DMS53 (cell line): ENCODE data around the gene ABLIM3.

Experiments used
- DNase-seq: peaks from one replicate; lab custom pipeline; 2025; lab: John Stamatoyannopoulos, UW

The ABLIM3 gene

DNA sequence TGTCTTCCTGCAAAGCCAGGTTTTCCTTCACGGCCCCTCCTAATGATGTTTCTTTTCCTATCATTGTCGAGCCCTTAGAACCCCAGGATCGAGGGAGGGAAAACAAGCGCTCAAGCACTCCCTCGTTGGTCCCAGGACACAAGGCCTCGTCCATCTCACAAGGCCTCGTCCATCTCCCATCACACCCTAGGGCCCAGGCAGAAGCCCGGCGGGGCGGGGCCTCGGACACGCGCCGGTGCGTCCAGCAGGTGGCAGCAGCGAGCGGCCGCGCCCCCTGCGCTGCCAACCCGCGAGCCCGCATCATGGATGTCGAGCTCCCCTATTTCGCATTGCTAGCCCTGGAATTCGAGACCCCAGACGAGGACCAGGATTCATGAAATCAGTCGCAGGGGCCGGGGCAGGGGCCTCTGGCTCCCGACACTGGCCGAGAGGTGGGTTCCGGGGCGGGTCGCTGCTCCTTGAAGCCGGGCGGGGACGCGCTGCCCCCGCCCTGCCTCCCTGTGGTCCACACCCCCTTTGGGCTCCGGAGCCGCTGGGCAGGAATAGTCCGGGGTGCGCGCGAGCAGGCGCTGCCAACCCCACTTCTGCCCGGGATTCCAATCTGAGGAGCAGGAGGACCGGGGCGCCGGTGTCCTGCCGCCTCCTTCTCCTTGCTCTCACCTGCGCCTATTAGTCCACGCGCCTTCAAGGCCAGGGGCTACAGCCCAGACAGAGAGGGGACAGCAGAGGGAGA is at the start of gene ABLIM3:
Gene ABLIM3 (plus strand): TSS at position 270 of the 733 bp plus-strand sequence. CDS start 603 bp downstream, outside the sequence.
- peak; percentile 79 for DNase-seq

DNA sequence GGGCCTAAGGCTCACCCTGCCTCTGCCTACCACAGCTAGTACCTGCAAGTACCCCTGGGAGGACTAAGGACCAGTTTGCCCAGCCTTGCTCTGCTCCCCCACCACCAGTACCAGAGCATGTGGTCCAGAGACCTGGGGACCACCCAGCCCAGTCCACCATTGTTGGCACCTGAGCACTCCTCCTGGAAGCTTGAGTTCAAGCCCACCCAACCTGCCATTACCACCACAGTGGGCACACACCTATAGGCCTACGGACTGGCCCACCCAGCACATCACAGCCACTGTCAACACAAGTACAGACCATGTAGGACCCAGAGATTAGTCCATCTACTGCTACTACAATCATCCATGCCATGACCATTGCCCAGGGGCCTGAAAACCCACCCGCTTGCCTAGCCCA is 47.7 kb upstream of the ABLIM3 start:
- DNase-seq: no peak

DNA sequence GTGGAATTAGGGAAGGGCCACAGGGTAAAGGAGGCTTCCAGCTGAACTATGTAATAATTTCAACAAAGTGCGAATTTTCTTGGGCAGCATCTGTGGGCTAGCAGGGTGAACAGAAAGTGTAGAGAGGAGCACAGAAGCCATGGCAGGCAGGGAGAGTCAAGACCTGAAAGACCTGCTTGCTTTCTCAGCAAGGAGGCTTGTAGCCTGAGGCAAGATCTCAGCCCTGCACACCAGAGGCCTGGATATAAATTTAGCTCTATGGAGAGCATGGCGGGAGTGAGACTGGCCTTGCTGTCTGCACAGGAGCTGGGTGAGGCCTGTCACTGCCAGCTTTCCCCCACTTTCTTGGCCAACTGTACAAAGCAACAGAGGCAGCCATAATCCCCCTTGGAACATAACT is 46.3 kb upstream of the ABLIM3 start:
- DNase-seq: no peak

GRCh38 chr5:149099920-149100319 is 41.4 kb upstream of the ABLIM3 start:
- no peak for DNase-seq

- DNase-seq: no peak
Measured at GRCh38 chr5:149100331-149100730, 41.0 kb upstream of the ABLIM3 start.

DNA sequence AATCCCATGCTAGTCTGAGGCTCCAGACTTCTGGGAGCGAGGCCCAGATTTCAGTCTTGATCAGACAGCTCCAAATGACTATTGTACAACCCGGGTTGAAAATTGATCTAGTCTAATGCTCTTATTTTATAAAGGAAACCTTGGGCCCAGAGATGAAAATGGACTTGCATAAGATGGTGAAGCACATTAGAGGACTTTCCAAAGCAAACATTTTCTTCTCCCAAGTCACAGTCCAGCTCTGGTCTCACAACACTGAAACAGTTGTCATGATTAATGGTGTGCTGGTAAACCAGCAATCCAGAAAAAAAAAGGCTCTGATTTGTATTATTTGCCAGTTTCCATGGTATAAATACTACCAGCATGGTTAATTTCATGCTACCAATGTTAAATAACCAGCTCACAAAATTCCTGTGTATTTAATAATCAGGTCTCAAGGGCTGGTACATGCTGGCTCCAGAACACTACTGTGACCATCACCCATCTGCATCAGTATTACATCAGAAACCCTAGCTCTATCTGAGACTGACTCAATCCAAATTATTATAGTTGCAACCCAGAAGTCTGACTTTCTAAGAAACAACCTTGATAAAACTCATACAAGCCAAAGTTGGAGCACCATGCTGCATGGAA is 32.5 kb upstream of the ABLIM3 start:
- no peak for DNase-seq

DNA sequence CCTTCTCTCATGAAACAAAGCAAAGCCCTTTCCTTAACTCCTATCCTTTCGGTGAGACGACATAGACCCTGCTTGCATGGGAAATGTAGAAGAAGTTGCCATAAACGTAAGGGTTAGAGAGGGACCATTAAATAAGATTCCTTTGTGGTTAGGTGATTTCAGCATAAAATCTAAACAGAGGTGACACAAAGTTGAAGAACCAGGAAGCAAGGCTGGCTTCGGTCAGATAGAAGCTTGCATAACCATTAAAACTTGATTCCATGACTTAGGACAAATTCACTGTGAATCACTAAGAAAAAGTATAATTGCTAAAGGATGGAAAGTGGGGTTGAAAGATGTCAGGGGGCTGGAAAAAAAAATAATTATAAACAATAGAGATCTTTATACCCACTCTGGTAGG is 30.9 kb upstream of the ABLIM3 start:
- DNase-seq: no peak

DNA sequence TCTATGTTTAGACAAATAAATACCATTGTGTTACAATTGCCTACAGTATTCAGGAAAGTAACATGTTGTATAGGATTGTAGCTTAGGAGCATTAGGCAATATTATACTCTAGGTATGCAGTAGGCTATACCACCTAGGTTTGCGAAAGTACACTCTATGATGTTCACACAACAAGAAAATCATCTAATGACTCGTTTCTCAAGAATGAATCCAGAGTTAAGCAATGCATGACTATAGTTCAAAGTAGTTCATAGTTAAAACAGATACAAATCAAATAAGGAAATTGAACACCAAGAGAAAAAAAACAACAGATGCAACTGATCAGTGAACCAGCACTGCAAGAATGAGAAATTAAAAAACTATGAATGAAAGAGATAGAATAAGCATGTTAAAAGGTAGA is 27.6 kb upstream of the ABLIM3 start:
- peak; percentile 7 for DNase-seq

DNA sequence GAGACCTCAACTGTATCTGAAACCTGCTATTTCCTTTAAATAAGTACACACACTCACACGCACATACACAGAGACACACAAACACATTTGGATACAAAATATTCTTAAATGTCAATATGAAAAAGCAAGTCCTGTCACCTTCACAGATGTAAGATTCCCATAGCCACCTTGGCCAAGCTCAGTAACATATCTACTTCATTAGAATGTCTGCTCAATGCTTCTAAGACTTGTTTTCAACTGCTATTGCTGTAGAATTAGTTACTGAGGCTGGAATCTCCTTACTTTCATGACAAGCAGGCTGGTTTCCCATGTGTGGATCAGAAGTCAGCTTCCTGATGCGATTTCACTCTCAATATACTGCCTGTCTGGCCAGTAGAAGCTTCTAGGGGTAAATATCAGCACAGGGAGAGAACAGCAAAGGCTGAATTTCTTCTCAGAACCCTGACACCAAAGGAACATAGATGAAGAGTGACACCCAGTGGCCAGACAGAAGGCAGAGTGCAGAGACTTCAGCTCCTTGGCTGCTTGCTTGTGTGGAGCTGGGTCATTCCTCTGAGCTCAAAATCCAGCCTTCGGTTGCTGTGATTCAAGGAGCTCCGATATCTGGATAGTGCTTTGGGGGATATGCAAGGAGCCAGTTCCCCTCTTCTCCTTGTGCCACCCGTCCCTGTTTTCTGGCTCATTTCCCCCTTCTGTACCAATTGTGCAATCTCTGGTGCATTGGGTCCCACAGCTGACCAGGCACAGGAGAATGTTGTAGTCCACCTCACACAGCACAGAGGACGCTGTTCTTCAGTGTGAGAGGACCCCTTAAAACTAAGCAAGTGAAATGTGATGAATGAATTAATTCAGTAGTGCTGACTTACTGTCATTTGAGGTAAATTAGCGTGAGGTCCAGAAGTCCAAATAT is 26.6 kb upstream of the ABLIM3 start:
- DNase-seq: peak; percentile 82

DNA sequence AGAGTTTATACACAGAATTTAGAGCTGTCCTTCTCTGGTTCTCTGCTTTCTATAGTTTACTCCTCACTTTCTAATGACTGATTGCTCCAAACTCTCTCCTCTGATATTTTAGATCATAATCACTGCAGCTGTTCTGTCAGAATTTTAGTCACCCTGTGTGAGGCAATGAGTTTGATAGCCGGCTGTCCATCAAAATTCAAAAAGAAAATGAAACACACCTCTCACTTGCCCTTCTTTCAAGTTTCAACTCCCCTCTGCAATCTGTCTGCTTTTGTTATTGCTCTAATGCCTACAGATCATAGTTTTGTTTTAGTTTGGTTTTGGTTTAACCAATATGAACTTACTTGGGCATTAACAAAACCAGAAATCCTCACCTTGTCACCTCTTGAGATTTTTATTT is 23.3 kb upstream of the ABLIM3 start:
- DNase-seq: no peak

DNA sequence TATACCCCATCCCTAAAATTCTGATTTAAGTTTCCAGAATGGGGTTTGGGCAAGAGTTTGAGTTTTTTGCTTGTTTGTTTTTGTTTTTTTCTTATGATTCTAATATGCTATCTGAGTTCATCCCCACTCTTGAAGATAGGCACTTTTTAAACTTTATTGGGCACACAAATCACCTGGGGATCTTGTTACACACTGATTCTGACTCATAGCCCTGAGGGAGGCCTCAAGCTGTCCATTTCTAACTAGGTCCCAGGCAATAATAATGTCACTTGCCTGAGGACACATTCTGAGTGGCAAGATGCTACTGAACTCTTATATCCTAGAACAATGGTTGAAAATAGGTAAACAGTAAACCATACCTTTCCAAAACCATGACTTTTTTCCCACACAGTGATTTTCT is 22.8 kb upstream of the ABLIM3 start:
- no peak for DNase-seq

- DNase-seq: no peak
Measured at GRCh38 chr5:149121145-149121544, 20.1 kb upstream of the ABLIM3 start.

- DNase-seq: no peak
Measured at GRCh38 chr5:149123211-149123610, 18.1 kb upstream of the ABLIM3 start.

- peak; percentile 33 for DNase-seq
Measured at GRCh38 chr5:149125386-149125891, 15.9 kb upstream of the ABLIM3 start.

GRCh38 chr5:149126906-149127305 is 14.4 kb upstream of the ABLIM3 start:
- DNase-seq: no peak

DNA sequence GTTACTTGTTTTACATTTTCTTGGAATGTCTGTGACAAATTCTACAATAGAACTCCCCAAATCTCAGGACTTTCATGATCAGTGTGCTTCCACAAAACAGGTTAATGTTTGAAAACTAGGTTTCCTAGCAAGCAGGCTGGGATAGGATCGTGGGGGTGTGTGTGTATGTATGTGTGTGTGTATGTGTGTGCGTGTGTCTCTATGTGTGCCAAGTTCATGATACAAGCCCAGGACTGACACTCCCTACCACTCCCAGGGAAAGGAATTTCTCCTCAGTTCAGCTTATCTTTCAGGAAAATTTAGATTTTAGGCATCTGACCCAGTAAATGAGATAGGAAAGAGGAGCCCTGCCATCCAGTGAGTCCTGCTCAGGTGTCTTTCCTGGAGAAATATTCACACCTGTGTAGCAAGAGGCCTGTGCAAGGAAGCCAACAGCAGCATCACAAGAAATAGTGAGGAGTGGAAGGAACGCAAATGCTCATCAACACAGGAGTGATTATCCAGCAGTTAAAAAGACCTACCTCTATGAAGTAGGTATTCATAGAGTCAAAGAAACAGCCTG is 13.8 kb upstream of the ABLIM3 start:
- no peak for DNase-seq

- peak; percentile 60 for DNase-seq
Measured at GRCh38 chr5:149128023-149128875, 13.0 kb upstream of the ABLIM3 start.

- no peak for DNase-seq
Measured at GRCh38 chr5:149129181-149129580, 12.1 kb upstream of the ABLIM3 start.

DNA sequence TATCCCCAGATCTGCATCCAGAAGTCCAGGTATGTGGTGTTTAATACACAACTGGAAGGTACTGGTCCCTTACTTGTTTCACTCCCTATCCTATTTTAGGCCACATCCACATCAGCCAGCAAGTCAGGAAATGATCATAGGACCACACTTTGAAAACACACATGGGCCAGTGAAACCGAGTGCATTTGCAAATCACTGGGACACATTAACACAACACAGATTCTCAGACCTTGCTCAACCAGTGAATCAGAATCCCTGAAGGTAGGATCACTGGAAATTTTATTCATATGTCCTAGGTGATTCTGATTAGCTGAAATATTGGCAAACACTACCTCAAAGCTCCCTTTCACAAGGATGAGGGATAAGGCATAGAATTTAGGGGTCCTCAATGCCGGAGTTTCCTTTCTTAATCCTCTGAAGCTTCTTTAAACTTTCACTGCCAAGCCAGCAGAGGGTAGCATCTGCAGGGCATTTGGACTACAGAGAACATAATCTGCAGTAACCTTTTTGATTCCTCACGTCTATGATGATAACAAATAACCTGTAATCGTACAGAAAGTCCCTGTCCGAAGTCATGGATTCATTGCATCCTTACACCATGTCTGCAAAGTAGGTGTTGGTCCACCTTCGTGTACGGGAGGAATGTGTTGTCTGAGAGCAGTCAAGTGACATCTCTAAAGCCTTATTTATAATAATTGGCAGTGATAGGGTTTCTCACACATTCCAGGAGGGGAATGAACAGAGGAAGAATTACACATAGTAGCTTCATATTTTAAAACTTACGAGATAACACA is 11.0 kb upstream of the ABLIM3 start:
- DNase-seq: peak; percentile 24

DNA sequence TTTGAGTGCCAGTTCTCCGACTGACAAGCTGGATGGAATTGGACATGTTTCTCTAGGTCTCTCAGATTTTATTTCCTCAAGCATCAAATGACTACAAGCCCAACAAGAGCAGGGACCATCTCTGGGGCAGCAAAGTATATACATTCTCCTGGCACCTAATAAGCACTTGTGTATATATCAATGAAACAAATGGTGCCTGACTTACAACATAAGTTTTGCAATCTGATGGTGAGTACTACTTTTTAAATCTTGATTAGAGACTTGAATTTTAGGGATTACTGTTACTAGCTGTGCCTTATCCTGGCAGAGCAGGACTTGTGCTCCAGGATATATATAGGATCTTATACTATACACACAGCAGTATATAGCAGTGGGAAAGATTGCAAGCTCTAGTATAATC is 8.8 kb upstream of the ABLIM3 start:
- DNase-seq: no peak
